Right lobe of liver (tissue), 4 donors: Measurements from ENCODE around the gene ANXA2.

Experiments used
- POLR2A ChIP-seq: fragments of 450-650 bp; IDR thresholded peaks from one replicate; pipeline ENCODE4 v1.6.1; 2017; ENCODE audit warnings: antibody characterized with exemption, mild to moderate bottlenecking
- TF ChIP-seq, protein P1 (sequence below), 4 donors: fragments of 200-600 bp in 3 of 4; fragments of 450-650 bp in 1 of 4; IDR thresholded peaks; one replicate each; pipeline versions ENCODE4 v1.5.1 to v1.8.0; 2016 to 2022; ENCODE audit warnings: antibody characterized with exemption in 4 of 4, mild to moderate bottlenecking in 2 of 4
- donor health status: DM: no; HTN: no; CAD: no.
- donor health status: DM: no; HTN: no; CAD: no.
- donor health status: DM: no; HTN: yes; CAD: no.

DNA sequence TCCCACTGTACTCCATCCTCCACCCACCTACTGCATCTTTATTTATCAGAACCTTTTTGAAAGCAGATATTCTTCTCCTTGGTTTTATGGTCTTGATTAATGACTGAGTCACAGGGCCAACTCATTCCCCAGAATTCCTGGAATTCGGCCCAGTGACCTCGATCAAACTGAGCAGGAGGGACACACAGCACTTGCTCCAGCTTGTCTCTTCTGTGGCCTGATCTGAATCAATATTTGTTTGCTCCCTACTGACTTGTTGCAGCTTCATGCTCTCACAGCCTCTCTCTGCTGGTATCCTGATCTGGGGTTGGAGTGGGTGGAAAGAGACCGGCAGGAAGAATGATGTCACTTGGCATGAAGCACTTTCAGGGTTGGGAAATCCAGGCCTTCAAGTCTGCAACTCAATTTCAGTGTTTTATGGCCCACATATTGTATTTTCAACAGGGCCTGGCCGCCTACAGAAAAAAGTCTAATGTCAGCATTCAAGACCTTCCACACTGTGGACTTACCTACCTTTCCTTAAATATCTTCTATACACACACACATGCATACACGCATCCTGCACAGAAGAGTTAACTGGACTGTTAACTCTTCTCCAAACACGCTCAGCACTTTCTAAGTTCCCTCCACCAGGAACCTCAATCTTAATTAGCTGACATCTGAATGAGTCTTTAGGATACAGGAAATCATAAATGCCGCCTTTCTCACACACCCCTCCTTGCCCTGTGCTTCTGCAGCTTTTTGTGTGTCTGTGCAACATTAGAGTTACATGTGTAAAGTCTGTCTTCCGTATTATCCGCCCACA is 4.6 kb downstream of the ANXA2 start:
- TF ChIP-seq, protein P1, sequence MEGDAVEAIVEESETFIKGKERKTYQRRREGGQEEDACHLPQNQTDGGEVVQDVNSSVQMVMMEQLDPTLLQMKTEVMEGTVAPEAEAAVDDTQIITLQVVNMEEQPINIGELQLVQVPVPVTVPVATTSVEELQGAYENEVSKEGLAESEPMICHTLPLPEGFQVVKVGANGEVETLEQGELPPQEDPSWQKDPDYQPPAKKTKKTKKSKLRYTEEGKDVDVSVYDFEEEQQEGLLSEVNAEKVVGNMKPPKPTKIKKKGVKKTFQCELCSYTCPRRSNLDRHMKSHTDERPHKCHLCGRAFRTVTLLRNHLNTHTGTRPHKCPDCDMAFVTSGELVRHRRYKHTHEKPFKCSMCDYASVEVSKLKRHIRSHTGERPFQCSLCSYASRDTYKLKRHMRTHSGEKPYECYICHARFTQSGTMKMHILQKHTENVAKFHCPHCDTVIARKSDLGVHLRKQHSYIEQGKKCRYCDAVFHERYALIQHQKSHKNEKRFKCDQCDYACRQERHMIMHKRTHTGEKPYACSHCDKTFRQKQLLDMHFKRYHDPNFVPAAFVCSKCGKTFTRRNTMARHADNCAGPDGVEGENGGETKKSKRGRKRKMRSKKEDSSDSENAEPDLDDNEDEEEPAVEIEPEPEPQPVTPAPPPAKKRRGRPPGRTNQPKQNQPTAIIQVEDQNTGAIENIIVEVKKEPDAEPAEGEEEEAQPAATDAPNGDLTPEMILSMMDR (IDR thresholded peaks at IDR 0.05) = no peak
- peak; percentile 32 for TF ChIP-seq POLR2A
